ENCODE data around the gene KCNK17. TPM values are rescaled to one million over a fixed set of nuclear protein-coding genes. Genes with fewer than 3 reads are reported as not detected.

The KCNK17 gene
- total RNA-seq, 1 experiment from 2014 or later: not detected

GRCh38 chr6:39260456-39260855 is 53.8 kb downstream of the KCNK17 start:
- CTCF ChIA-PET: no interaction called here
- no peaks in the 10 kb centered on the region for H3K4me1 Mint-ChIP-seq (ENCODE audit: low read depth, unreplicated experiment)

GRCh38 chr6:39256294-39256940 is 57.8 kb downstream of the KCNK17 start:
- intact Hi-C loops (cut with micrococcal nuclease; ENCODE audit: unreplicated experiment): no loop called here
- peaks cover 13% of the 10 kb centered on the region for H3K9me3 Mint-ChIP-seq (ENCODE audit: unreplicated experiment)
- no peaks in the 10 kb centered on the region for H3K36me3 Mint-ChIP-seq (ENCODE audit: insufficient read depth, unreplicated experiment)
- no peak for DNase-seq
- H3K9me3 ChIP-seq: no peaks in the 10 kb centered on the region
- ChIA-PET CTCF (no interaction called here), POLR2A (no interaction called here)
- no peaks in the 10 kb centered on the region for H3K36me3 ChIP-seq (ENCODE audit: control insufficient read depth, insufficient read depth, low read length)
- no peaks in the 10 kb centered on the region for H3K27me3 Mint-ChIP-seq (ENCODE audit: insufficient read depth, unreplicated experiment)
- no TSS peak for BruUV-seq (replicated peaks)
- H3K4me1 ChIP-seq: no peaks in the 10 kb centered on the region
- H3K4me3 ChIP-seq (ENCODE audit: low read depth, low read length): no peak overlapping the region
- no peak overlapping the region for H3K27ac Mint-ChIP-seq (ENCODE audit: unreplicated experiment)
- H3K4me3 Mint-ChIP-seq (ENCODE audit: unreplicated experiment): no peak overlapping the region
- no peak for TF ChIP-seq CTCF (IDR thresholded peaks at IDR 0.05; ENCODE audit: insufficient read depth in 1 of 2, low read depth in 1 of 2, low read length in 1 of 2, severe bottlenecking in 1 of 2, unreplicated experiment in 1 of 2)
- H3K27me3 ChIP-seq (replicated peaks; ENCODE audit: control insufficient read depth, insufficient read depth, low read length): no peaks in the 10 kb centered on the region
- no peaks in the 10 kb centered on the region for H3K4me1 Mint-ChIP-seq (ENCODE audit: low read depth, unreplicated experiment)

More at GRCh38 chr6:39260456-39260855, 53.8 kb downstream of the KCNK17 start:
- POLR2A ChIA-PET: no interaction called here
- H3K27me3 Mint-ChIP-seq (ENCODE audit: insufficient read depth, unreplicated experiment): no peaks in the 10 kb centered on the region
- Histone ChIP-seq H3K9me3 (no peaks in the 10 kb centered on the region), H3K4me3 (ENCODE audit: low read depth, low read length) (no peak overlapping the region), H3K36me3 (ENCODE audit: control insufficient read depth, insufficient read depth, low read length) (no peaks in the 10 kb centered on the region), H3K4me1 (peaks cover 1% of the 10 kb centered on the region; the same call in 1 of the 2 replicates), H3K27me3 (replicated peaks; ENCODE audit: control insufficient read depth, insufficient read depth, low read length) (no peaks in the 10 kb centered on the region)
- no peak overlapping the region for H3K27ac Mint-ChIP-seq (ENCODE audit: unreplicated experiment)
- intact Hi-C loops (cut with micrococcal nuclease; ENCODE audit: unreplicated experiment): no loop called here
- H3K4me3 Mint-ChIP-seq (ENCODE audit: unreplicated experiment): no peak overlapping the region
- no TSS peak for BruUV-seq (replicated peaks)
- no peaks in the 10 kb centered on the region for H3K9me3 Mint-ChIP-seq (ENCODE audit: unreplicated experiment)
- H3K36me3 Mint-ChIP-seq (ENCODE audit: insufficient read depth, unreplicated experiment): no peaks in the 10 kb centered on the region
- TF ChIP-seq CTCF (IDR thresholded peaks at IDR 0.05; ENCODE audit: insufficient read depth in 1 of 2, low read depth in 1 of 2, low read length in 1 of 2, severe bottlenecking in 1 of 2, unreplicated experiment in 1 of 2): no peak
- no peak for DNase-seq

- H3K27ac Mint-ChIP-seq (ENCODE audit: unreplicated experiment): no peak overlapping the region
- H3K27me3 ChIP-seq (replicated peaks; ENCODE audit: control insufficient read depth, insufficient read depth, low read length): no peaks in the 10 kb centered on the region
- POLR2A ChIA-PET: no interaction called here
Observed at GRCh38 chr6:39254999-39255535, 59.2 kb downstream of the KCNK17 start.

More at GRCh38 chr6:39254999-39255535, 59.2 kb downstream of the KCNK17 start:
- Mint-ChIP-seq H3K4me1 (ENCODE audit: low read depth, unreplicated experiment) (no peaks in the 10 kb centered on the region), H3K36me3 (ENCODE audit: insufficient read depth, unreplicated experiment) (no peaks in the 10 kb centered on the region), H3K27me3 (ENCODE audit: insufficient read depth, unreplicated experiment) (no peaks in the 10 kb centered on the region), H3K4me3 (ENCODE audit: unreplicated experiment) (no peak overlapping the region), H3K9me3 (ENCODE audit: unreplicated experiment) (peaks cover 13% of the 10 kb centered on the region)
- DNase-seq: no peak
- H3K4me3 ChIP-seq (ENCODE audit: low read depth, low read length): no peak overlapping the region
- intact Hi-C loops (cut with micrococcal nuclease; ENCODE audit: unreplicated experiment): no loop called here
- H3K36me3 ChIP-seq (ENCODE audit: control insufficient read depth, insufficient read depth, low read length): no peaks in the 10 kb centered on the region
- no TSS peak for BruUV-seq (replicated peaks)
- TF ChIP-seq CTCF (IDR thresholded peaks at IDR 0.05; ENCODE audit: insufficient read depth in 1 of 2, low read depth in 1 of 2, low read length in 1 of 2, severe bottlenecking in 1 of 2, unreplicated experiment in 1 of 2): no peak
- CTCF ChIA-PET: no interaction called here
- H3K4me1 ChIP-seq: no peaks in the 10 kb centered on the region
- H3K9me3 ChIP-seq: no peaks in the 10 kb centered on the region

All from Caco-2 (cell line).